Hepatocyte (in vitro differentiated cells): ENCODE data around the gene PDCD6IP. TPM values are rescaled to one million over a fixed set of nuclear protein-coding genes. Genes with fewer than 3 reads are reported as not detected.

ENCODE experiments used
- DNase-seq: peaks from one replicate; pipeline ENCODE4 v3.0.0-alpha.2; 2016; ENCODE audit warnings: low spot score
- H2AFZ ChIP-seq: fragments of 200-600 bp; sonication (generic); 2 replicates; pipeline ENCODE4 v1.6.0; 2016; ENCODE audit warnings: antibody characterized with exemption, mild to moderate bottlenecking
- H3K27ac ChIP-seq: fragments of 200-600 bp; sonication (generic); 2 replicates; pipeline ENCODE4 v1.5.1; 2016; ENCODE audit warnings: mild to moderate bottlenecking
- H3K27me3 ChIP-seq: fragments of 200-600 bp; sonication (generic); 2 replicates; pipeline ENCODE4 v1.6.1; 2016
- H3K36me3 ChIP-seq: fragments of 200-600 bp; sonication (generic); replicated peaks from 2 replicates; pipeline ENCODE4 v1.5.1; 2016; ENCODE audit warnings: low read depth; ENCODE audit not compliant: insufficient read depth
- H3K4me1 ChIP-seq: fragments of 200-600 bp; sonication (generic); 2 replicates; pipeline ENCODE4 v1.5.1; 2016; ENCODE audit warnings: mild to moderate bottlenecking, moderate library complexity; ENCODE audit not compliant: insufficient read depth
- H3K4me2 ChIP-seq: fragments of 200-600 bp; sonication (generic); 2 replicates; pipeline ENCODE4 v1.6.0; 2016
- H3K4me3 ChIP-seq: fragments of 200-600 bp; sonication (generic); 2 replicates; pipeline ENCODE4 v1.5.1; 2016; ENCODE audit warnings: mild to moderate bottlenecking
- H3K79me2 ChIP-seq: fragments of 200-600 bp; sonication (generic); 2 replicates; pipeline ENCODE4 v1.6.0; 2017; ENCODE audit warnings: mild to moderate bottlenecking
- H3K9me2 ChIP-seq: fragments of 200-600 bp; sonication (generic); replicated peaks from 2 replicates; pipeline ENCODE4 v1.6.0; 2017; ENCODE audit warnings: mild to moderate bottlenecking; ENCODE audit not compliant: insufficient read depth
- H3K9me3 ChIP-seq: fragments of 200-600 bp; sonication (generic); 2 replicates; pipeline ENCODE4 v1.5.1; 2016; ENCODE audit warnings: low read depth, mild to moderate bottlenecking
- H4K20me1 ChIP-seq: fragments of 200-600 bp; sonication (generic); 2 replicates; pipeline ENCODE4 v1.6.0; 2016; ENCODE audit warnings: mild to moderate bottlenecking; ENCODE audit not compliant: insufficient read depth, poor library complexity, severe bottlenecking
- CTCF ChIP-seq: fragments of 200-600 bp; sonication (generic); IDR thresholded peaks from 2 replicates; pipeline ENCODE4 v1.5.1; 2016; ENCODE audit warnings: antibody characterized with exemption, mild to moderate bottlenecking; ENCODE audit not compliant: poor library complexity
- EZH2 ChIP-seq: fragments of 200-600 bp; sonication (generic); IDR thresholded peaks from 2 replicates; pipeline ENCODE4 v1.6.1; 2016; ENCODE audit warnings: antibody characterized with exemption, mild to moderate bottlenecking, borderline replicate concordance
- EZH2phosphoT487 ChIP-seq: fragments of 200-600 bp; sonication (generic); IDR thresholded peaks from one replicate; pipeline ENCODE4 v1.6.1; 2018; ENCODE audit warnings: antibody characterized with exemption, mild to moderate bottlenecking, low read depth, moderate library complexity; ENCODE audit not compliant: unreplicated experiment, severe bottlenecking
- WGBS: methylation state at CpG from one replicate; pipeline ENCODE4 v1.1.6; 2016; ENCODE audit warnings: low lambda C conversion rate; ENCODE audit errors: missing lambda C conversion rate; 5-methylcytosine and 5-hydroxymethylcytosine counted together
- polyA plus RNA-seq: library from polyadenylated mRNA; unstranded; fragments of >200 nt; fragmentation: Nextera tagmentation; extraction: Ambion mirVana; gene quantifications from 2 replicates; pipeline ENCODE4 v1.2.1, GENCODE V29; 2016
- total RNA-seq: library from RNA; depleted of rRNA; stranded (reverse); fragments of >200 nt; gene quantifications from 2 replicates; pipeline ENCODE4 v1.2.3, GENCODE V29; 2014

The PDCD6IP gene
- total and polyA plus RNA-seq, 2 experiments from 2014 or later = 83.6 to 121 TPM

DNA sequence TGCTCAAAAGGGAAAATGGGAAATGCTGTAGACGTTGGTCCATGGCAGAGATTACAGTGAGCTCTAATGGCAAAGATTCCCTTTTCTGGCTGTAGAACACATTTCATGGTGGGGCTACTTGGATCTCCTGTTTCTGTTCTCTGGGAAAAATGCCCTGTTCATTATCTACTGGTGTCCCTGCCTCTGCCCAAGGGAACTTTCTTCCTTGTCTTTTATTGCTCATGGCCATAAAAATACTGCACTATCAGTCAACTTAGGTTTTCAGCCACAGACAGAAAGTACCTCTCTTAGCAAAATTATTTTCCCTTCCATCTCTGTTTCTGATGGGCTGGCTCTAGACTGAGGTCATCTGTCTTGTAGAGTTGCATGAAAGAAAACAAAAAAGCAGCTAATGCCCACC lies 98.9 kb downstream of the PDCD6IP start:
- Histone ChIP-seq H3K4me2 (no peak overlapping the region), H4K20me1 (no peaks in the 10 kb centered on the region), H3K4me1 (no peaks in the 10 kb centered on the region), H3K9me2 (no peaks in the 10 kb centered on the region), H3K79me2 (no peaks in the 10 kb centered on the region), H3K27ac (no peak overlapping the region), H3K9me3 (no peaks in the 10 kb centered on the region), H2AFZ (no peak overlapping the region), H3K36me3 (no peaks in the 10 kb centered on the region), H3K27me3 (no peaks in the 10 kb centered on the region), H3K4me3 (no peak overlapping the region)
- TF ChIP-seq CTCF (no peak), EZH2phosphoT487 (no peak)
- no peak for DNase-seq
- 60% methylated on average over 1 of the region's 1 CpG for WGBS

DNA sequence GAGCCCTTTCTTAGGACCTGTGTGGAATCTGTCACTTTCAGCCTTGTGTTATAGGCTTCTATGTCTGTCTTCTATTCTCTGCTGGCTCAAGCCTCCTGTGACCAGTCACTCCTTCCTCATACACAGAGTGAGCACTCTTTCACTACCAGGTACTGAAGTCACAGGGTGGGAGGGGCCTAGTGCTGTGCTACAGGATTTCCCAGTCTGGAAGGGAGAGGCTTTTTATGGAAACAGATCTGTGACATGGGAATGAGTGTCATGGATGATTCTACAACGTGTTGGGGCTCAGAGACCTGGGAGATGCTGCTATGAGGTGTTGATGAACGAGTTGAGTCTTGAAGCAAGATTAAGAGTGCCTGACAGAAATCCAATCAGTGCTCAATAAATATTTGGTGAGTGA lies 100.5 kb downstream of the PDCD6IP start:
- WGBS = 61% methylated on average over 2 of the region's 2 CpGs
- no peak overlapping the region for H3K27ac ChIP-seq
- no peak overlapping the region for H3K4me2 ChIP-seq
- no peaks in the 10 kb centered on the region for H4K20me1 ChIP-seq
- H3K36me3 ChIP-seq = no peaks in the 10 kb centered on the region
- no peaks in the 10 kb centered on the region for H3K4me1 ChIP-seq
- TF ChIP-seq EZH2phosphoT487 = no peak
- no peak for TF ChIP-seq CTCF
- TF ChIP-seq EZH2 = no peak
- no peak overlapping the region for H2AFZ ChIP-seq
- H3K4me3 ChIP-seq = no peak overlapping the region
- H3K27me3 ChIP-seq = no peaks in the 10 kb centered on the region
- no peaks in the 10 kb centered on the region for H3K9me2 ChIP-seq
- no peak for DNase-seq
- no peaks in the 10 kb centered on the region for H3K9me3 ChIP-seq
- no peaks in the 10 kb centered on the region for H3K79me2 ChIP-seq

DNA sequence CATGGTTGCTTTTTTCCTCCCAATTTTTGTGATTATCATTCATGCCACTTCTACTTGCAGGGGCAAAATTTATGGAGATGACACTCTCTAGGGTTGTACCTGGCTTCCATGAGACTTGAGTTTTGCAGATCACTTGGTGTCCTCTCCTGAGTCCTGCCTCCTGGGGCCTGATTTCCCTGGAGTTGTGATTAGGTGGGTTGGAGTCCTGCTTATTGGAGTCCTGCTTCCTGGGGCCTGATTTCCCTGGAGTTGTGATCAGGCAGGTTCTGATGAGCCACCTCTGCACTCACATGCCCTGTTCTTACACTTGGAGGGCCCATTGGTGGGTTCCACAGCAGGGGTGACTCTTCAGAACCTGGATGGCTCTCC lies 102.0 kb downstream of the PDCD6IP start:
- Histone ChIP-seq H3K27ac (no peak overlapping the region), H3K27me3 (no peaks in the 10 kb centered on the region), H3K36me3 (no peaks in the 10 kb centered on the region), H3K4me3 (no peak overlapping the region), H3K4me1 (no peaks in the 10 kb centered on the region), H3K79me2 (no peaks in the 10 kb centered on the region), H2AFZ (no peak overlapping the region), H4K20me1 (no peaks in the 10 kb centered on the region), H3K4me2 (no peak overlapping the region), H3K9me2 (no peaks in the 10 kb centered on the region), H3K9me3 (no peaks in the 10 kb centered on the region)
- TF ChIP-seq CTCF (no peak), EZH2phosphoT487 (no peak), EZH2 (no peak)
- no peak for DNase-seq
